Vagina (tissue), 2 donors: ENCODE measurements around the gene PHF3.

Experiments
- POLR2A ChIP-seq, 2 donors: fragments of 450-650 bp; IDR thresholded peaks; one replicate each; pipeline ENCODE4 v1.6.1; 2017; ENCODE audit warnings: antibody characterized with exemption in 2 of 2, mild to moderate bottlenecking in 2 of 2, moderate library complexity in 2 of 2
- POLR2AphosphoS5 ChIP-seq, 2 donors: sonication (generic); formaldehyde crosslinking; IDR thresholded peaks; one replicate each; pipeline ENCODE4 v1.9.0; 2017; ENCODE audit warnings: antibody characterized with exemption in 2 of 2, mild to moderate bottlenecking in 2 of 2, low read depth in 1 of 2; ENCODE audit not compliant: insufficient read depth in 1 of 2
- TF ChIP-seq, protein P1 (sequence below), 3 experiments: fragments of 450-650 bp in 2 of 3; fragments of 200-600 bp in 1 of 3; sonication (generic) in 1 of 3; IDR thresholded peaks; one replicate each; pipeline ENCODE4 v1.5.1; 2017 to 2019; ENCODE audit warnings: antibody characterized with exemption in 3 of 3, mild to moderate bottlenecking in 2 of 3, moderate library complexity in 2 of 3

DNA sequence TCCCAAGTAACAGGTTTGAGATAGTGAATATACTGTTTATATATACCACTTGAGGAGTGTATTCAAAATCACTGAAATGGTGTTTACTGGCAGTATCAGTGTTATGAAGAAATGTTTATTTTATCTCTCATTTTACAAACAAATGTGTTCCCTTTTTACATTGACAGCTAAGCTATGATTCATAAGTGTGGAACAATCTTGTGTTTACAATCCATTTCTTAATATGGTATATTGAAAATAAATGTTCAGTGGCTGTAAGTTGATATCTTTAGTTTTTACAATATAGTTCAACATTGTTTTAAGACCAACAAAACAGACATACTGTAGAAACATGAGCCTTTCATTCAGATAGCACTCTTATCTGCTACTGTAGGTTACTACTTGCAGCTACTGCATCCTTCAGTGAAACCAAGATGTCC is 14.3 kb downstream of the PHF3 start:
- TF ChIP-seq, protein P1, sequence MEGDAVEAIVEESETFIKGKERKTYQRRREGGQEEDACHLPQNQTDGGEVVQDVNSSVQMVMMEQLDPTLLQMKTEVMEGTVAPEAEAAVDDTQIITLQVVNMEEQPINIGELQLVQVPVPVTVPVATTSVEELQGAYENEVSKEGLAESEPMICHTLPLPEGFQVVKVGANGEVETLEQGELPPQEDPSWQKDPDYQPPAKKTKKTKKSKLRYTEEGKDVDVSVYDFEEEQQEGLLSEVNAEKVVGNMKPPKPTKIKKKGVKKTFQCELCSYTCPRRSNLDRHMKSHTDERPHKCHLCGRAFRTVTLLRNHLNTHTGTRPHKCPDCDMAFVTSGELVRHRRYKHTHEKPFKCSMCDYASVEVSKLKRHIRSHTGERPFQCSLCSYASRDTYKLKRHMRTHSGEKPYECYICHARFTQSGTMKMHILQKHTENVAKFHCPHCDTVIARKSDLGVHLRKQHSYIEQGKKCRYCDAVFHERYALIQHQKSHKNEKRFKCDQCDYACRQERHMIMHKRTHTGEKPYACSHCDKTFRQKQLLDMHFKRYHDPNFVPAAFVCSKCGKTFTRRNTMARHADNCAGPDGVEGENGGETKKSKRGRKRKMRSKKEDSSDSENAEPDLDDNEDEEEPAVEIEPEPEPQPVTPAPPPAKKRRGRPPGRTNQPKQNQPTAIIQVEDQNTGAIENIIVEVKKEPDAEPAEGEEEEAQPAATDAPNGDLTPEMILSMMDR (IDR thresholded peaks at IDR 0.05) = no peak
- no peak for TF ChIP-seq POLR2AphosphoS5 (IDR thresholded peaks at IDR 0.05; ENCODE audit: insufficient read depth in 1 of 2, low read depth in 1 of 2)
- TF ChIP-seq POLR2A (IDR thresholded peaks at IDR 0.05) = no peak
